ENCODE data around the gene ICAM4. TPM values are rescaled to one million over a fixed set of nuclear protein-coding genes. Genes with fewer than 3 reads are reported as not detected.

The ICAM4 gene
- total RNA-seq, 2 donors from 2014 or later: 0.26 TPM; not detected in 1

GRCh38 chr19:10321417-10321797 is 34.7 kb downstream of the ICAM4 start:
- DNase-seq: no peak

DNA sequence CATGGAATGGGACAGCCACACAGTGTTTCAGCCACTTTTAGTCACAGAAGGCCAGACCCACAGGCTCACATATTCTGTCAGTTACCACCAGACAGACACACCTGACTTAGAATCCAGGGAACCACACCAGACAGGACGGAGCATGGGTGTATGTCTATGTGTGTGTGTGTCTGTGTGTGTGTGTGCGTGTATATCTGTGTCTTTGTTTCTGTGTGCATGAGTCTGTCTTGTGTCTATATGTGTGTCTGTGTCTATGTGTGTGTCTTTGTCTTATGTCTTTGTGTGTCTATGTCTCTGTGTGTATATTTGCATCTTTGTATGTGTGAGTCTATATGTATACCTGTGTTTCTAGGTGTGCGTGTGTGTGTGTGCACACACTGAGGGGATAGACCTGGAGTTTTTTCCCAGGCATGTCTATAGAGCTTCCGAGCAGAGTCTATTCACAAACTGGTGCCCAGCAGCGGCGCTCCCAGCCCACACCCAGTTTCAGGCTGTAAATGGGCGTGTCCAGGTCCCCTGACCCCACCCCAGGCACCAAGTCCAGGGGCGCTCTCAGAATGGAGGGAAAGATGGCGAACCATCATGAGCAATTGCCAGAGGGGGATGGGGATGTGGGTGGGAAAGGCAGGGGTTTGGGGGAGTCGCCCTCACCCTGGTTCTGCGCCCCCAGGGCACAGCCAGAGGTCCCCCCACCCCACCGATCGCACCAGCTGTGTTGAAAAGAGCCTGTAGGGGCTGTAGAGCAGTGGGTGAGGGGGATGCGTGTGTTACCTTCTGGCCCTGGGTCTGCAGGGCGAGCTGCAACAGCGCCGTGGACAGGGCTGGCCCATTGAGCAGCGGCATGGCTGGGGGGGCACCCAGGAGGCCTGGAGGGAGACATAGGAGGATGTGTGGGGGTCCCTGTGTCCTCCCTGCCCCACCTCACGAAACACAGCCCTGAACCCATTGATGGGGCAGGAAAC is 35.4 kb downstream of the ICAM4 start:
- Histone ChIP-seq H3K36me3 (replicated peaks in 1 of 2; ENCODE audit: insufficient read depth in 1 of 2, low read depth in 2 of 2) (peaks cover 0 to 25% of the 10 kb centered on the region in 2 donors), H3K4me3 (no peak overlapping the region), H3K9me3 (no peaks in the 10 kb centered on the region), H3K27me3 (no peaks in the 10 kb centered on the region), H3K4me1 (no peaks in the 10 kb centered on the region), H3K27ac (no peak overlapping the region)
- WGBS, 2 donors: 92 to 94% methylated on average over 15 to 16 of the region's 19 CpGs
- no peak for TF ChIP-seq POLR2A (IDR thresholded peaks at IDR 0.05)
- TF ChIP-seq CTCF (IDR thresholded peaks at IDR 0.05): no peak
- ATAC-seq (no peak), DNase-seq (no peak)
- intact Hi-C loops (cut with DNase I): no loop called here

More at GRCh38 chr19:10321417-10321797, 34.7 kb downstream of the ICAM4 start:
- Histone ChIP-seq H3K4me1 (peaks cover 2% of the 10 kb centered on the region), H3K27ac (no peak overlapping the region), H3K9me3 (no peaks in the 10 kb centered on the region), H3K36me3 (replicated peaks in 1 of 2; ENCODE audit: insufficient read depth in 1 of 2, low read depth in 2 of 2) (peaks cover 0 to 22% of the 10 kb centered on the region in 2 donors), H3K27me3 (no peaks in the 10 kb centered on the region), H3K4me3 (no peak overlapping the region)
- no peak for ATAC-seq
- TF ChIP-seq POLR2A (IDR thresholded peaks at IDR 0.05) (no peak), CTCF (IDR thresholded peaks at IDR 0.05) (no peak)
- WGBS, 2 donors: 40 to 89% methylated on average over 1 to 8 of the region's 11 CpGs
- intact Hi-C loops (cut with DNase I): no loop called here

GRCh38 chr19:10325732-10326131 is 39.0 kb downstream of the ICAM4 start:
- H3K4me1 ChIP-seq: no peaks in the 10 kb centered on the region
- no peak overlapping the region for H3K4me3 ChIP-seq
- TF ChIP-seq CTCF (IDR thresholded peaks at IDR 0.05) (no peak), POLR2A (IDR thresholded peaks at IDR 0.05) (no peak)
- H3K9me3 ChIP-seq: no peaks in the 10 kb centered on the region
- WGBS, 2 donors: 85 to 87% methylated on average over 8 of the region's 8 CpGs
- no peak for ATAC-seq
- H3K27ac ChIP-seq: no peak overlapping the region
- H3K27me3 ChIP-seq: no peaks in the 10 kb centered on the region
- no peak for DNase-seq
- peaks cover 0 to 47% of the 10 kb centered on the region in 2 donors for H3K36me3 ChIP-seq (replicated peaks in 1 of 2; ENCODE audit: insufficient read depth in 1 of 2, low read depth in 2 of 2)
- intact Hi-C loops (cut with DNase I): no loop called here

GRCh38 chr19:10327793-10328192 is 41.0 kb downstream of the ICAM4 start:
- Histone ChIP-seq H3K9me3 (no peaks in the 10 kb centered on the region), H3K4me3 (no peak overlapping the region), H3K4me1 (peaks cover 13% of the 10 kb centered on the region), H3K27ac (no peak overlapping the region), H3K27me3 (no peaks in the 10 kb centered on the region), H3K36me3 (replicated peaks in 1 of 2; ENCODE audit: insufficient read depth in 1 of 2, low read depth in 2 of 2) (peaks cover 0 to 33% of the 10 kb centered on the region in 2 donors)
- ATAC-seq (no peak), DNase-seq (no peak)
- WGBS, 2 donors: 91 to 92% methylated on average over 5 to 7 of the region's 7 CpGs
- no peak for TF ChIP-seq POLR2A (IDR thresholded peaks at IDR 0.05)
- intact Hi-C loops (cut with DNase I): no loop called here

GRCh38 chr19:10328558-10329429 is 42.0 kb downstream of the ICAM4 start:
- peaks cover 15% of the 10 kb centered on the region for H3K4me1 ChIP-seq
- intact Hi-C loops (cut with DNase I): no loop called here
- no peaks in the 10 kb centered on the region for H3K9me3 ChIP-seq
- ATAC-seq (no peak), DNase-seq (no peak)
- TF ChIP-seq POLR2A (IDR thresholded peaks at IDR 0.05): no peak
- TF ChIP-seq CTCF (IDR thresholded peaks at IDR 0.05): no peak
- no peaks in the 10 kb centered on the region for H3K27me3 ChIP-seq
- H3K4me3 ChIP-seq: no peak overlapping the region
- peaks cover 0 to 33% of the 10 kb centered on the region in 2 donors for H3K36me3 ChIP-seq (replicated peaks in 1 of 2; ENCODE audit: insufficient read depth in 1 of 2, low read depth in 2 of 2)
- WGBS, 2 donors: 93 to 94% methylated on average over 21 to 39 of the region's 41 CpGs
- H3K27ac ChIP-seq: no peak overlapping the region
